Measurements from ENCODE around the gene CGNL1.

- no peak for TF ChIP-seq CTCF (IDR thresholded peaks at IDR 0.05)
- TF ChIP-seq POLR2A (IDR thresholded peaks at IDR 0.05) = no peak
- no peak for TF ChIP-seq POLR2AphosphoS5 (IDR thresholded peaks at IDR 0.05)
Observed at GRCh38 chr15:57455929-57456328, 79.6 kb downstream of the CGNL1 start.
